Sciatic nerve (tissue), 2 donors: ENCODE data around the gene CHST11. TPM values are rescaled to one million over a fixed set of nuclear protein-coding genes. Genes with fewer than 3 reads are reported as not detected.

Experiments
- ATAC-seq: fragments of 200-7000 bp; cut with Tn5 transposase; one replicate; pipeline ENCODE4 v1.9.1; 2020; ENCODE audit warnings: mild to moderate bottlenecking, moderate library complexity
- DNase-seq: peaks from one replicate; pipeline ENCODE4 v3.0.0-alpha.2; 2020; ENCODE audit warnings: low spot score
- intact Hi-C: fragments of 100-400 bp; cut with DNase I; formaldehyde crosslinking; loops from one replicate; pipeline ENCODE4 v1.14.2; 2022
- total RNA-seq: library from RNA; stranded (reverse); fragmentation: NEBNext Ultra II Directional; extraction: Animal tissue kit (Norgen Biotek cat#: 25700); gene quantifications from one replicate; pipeline ENCODE4 v1.2.1, GENCODE V29; 2021
- donor health status: DM: no; HTN: no; CAD: no.
- donor health status: DM: no; HTN: no; CAD: no.

Gene CHST11
- total RNA-seq, 1 donor from 2014 or later: 19.2 TPM

- no peak for ATAC-seq
- DNase-seq: no peak
- intact Hi-C loops: no loop called here
These were observed 18.5 kb downstream of the CHST11 start for GRCh38 chr12:104475271-104475670.

GRCh38 chr12:104477510-104478390, 21.0 kb downstream of the CHST11 start:
- peak; percentile 42 for ATAC-seq

GRCh38 chr12:104478396-104479122, 21.8 kb downstream of the CHST11 start:
- DNase-seq (no peak), ATAC-seq (peak; percentile 75)
- intact Hi-C loops: no loop called here

More at GRCh38 chr12:104477510-104478390, 21.0 kb downstream of the CHST11 start:
- intact Hi-C loops: no loop called here
- DNase-seq: no peak

GRCh38 chr12:104479123-104479662, 22.4 kb downstream of the CHST11 start:
- intact Hi-C loops: no loop called here
- no peak for DNase-seq

GRCh38 chr12:104480012-104480411, 23.3 kb downstream of the CHST11 start:
- no peak for DNase-seq
- ATAC-seq: no peak
- intact Hi-C loops: no loop called here

More at GRCh38 chr12:104479123-104479662, 22.4 kb downstream of the CHST11 start:
- ATAC-seq: no peak

- ATAC-seq (peak; percentile 56), DNase-seq (no peak)
- intact Hi-C loops: no loop called here
These were observed 24.2 kb downstream of the CHST11 start for GRCh38 chr12:104480826-104481440.

- no peak for DNase-seq
- intact Hi-C loops: no loop called here
- ATAC-seq: no peak
These were observed 25.4 kb downstream of the CHST11 start for GRCh38 chr12:104482113-104482512.

GRCh38 chr12:104482748-104483147, 26.0 kb downstream of the CHST11 start:
- no peak for DNase-seq
- intact Hi-C loops: no loop called here

GRCh38 chr12:104484079-104484478, 27.3 kb downstream of the CHST11 start:
- DNase-seq (no peak), ATAC-seq (no peak)
- intact Hi-C loops: no loop called here

More at GRCh38 chr12:104482748-104483147, 26.0 kb downstream of the CHST11 start:
- ATAC-seq: no peak

- DNase-seq: no peak
- peak; percentile 37 for ATAC-seq
These were observed 29.1 kb downstream of the CHST11 start for GRCh38 chr12:104485651-104486362.

GRCh38 chr12:104486363-104486750, 29.6 kb downstream of the CHST11 start:
- DNase-seq (no peak), ATAC-seq (peak; percentile 43)
- intact Hi-C loops: no loop called here

More at GRCh38 chr12:104485651-104486362, 29.1 kb downstream of the CHST11 start:
- intact Hi-C loops: no loop called here

GRCh38 chr12:104486943-104487819, 30.4 kb downstream of the CHST11 start:
- ATAC-seq: peak; percentile 56
- DNase-seq: no peak
- intact Hi-C loops: no loop called here

- intact Hi-C loops: no loop called here
- DNase-seq (no peak), ATAC-seq (no peak)
These were observed 31.6 kb downstream of the CHST11 start for GRCh38 chr12:104488374-104488773.

- no peak for ATAC-seq
- intact Hi-C loops: no loop called here
- DNase-seq: no peak
These were observed 33.4 kb downstream of the CHST11 start for GRCh38 chr12:104490186-104490585.

- intact Hi-C loops: no loop called here
- no peak for ATAC-seq
These were observed 34.1 kb downstream of the CHST11 start for GRCh38 chr12:104490850-104491249.

GRCh38 chr12:104493496-104493895, 36.7 kb downstream of the CHST11 start:
- ATAC-seq (no peak), DNase-seq (no peak)
- intact Hi-C loops: no loop called here

More at GRCh38 chr12:104490850-104491249, 34.1 kb downstream of the CHST11 start:
- no peak for DNase-seq

GRCh38 chr12:104494137-104494792, 37.5 kb downstream of the CHST11 start:
- ATAC-seq: peak; percentile 62
- intact Hi-C loops: no loop called here
- DNase-seq: no peak
